BLaER1 (cell line): ENCODE measurements around the gene ETV6.

Experiments
- H3K27ac ChIP-seq: shearing (Covaris generic); formaldehyde crosslinking; 2 replicates; pipeline ENCODE4 v1.8.1; 2022
- H3K27me3 ChIP-seq: shearing (Covaris generic); formaldehyde crosslinking; 2 replicates; pipeline ENCODE4 v1.8.1; 2022
- H3K36me3 ChIP-seq: shearing (Covaris generic); formaldehyde crosslinking; 2 replicates; pipeline ENCODE4 v1.8.1; 2022
- H3K4me1 ChIP-seq: shearing (Covaris generic); formaldehyde crosslinking; 2 replicates; pipeline ENCODE4 v1.8.1; 2022
- H3K4me2 ChIP-seq: shearing (Covaris generic); formaldehyde crosslinking; 2 replicates; pipeline ENCODE4 v1.8.1; 2022
- H3K4me3 ChIP-seq: shearing (Covaris generic); formaldehyde crosslinking; 2 replicates; pipeline ENCODE4 v1.8.1; 2022
- H3K9ac ChIP-seq: shearing (Covaris generic); formaldehyde crosslinking; 2 replicates; pipeline ENCODE4 v1.8.1; 2022
- H3K9me3 ChIP-seq: shearing (Covaris generic); formaldehyde crosslinking; 2 replicates; pipeline ENCODE4 v1.8.1; 2022
- H4K20me1 ChIP-seq: shearing (Covaris generic); formaldehyde crosslinking; 2 replicates; pipeline ENCODE4 v1.8.1; 2022
- Cebpa-rat ChIP-seq: shearing (Covaris generic); IDR thresholded peaks from 2 replicates; pipeline ENCODE4 v1.8.1; 2022

The ETV6 gene

GRCh38 chr12:11807458-11807857 lies 158.0 kb downstream of the ETV6 start:
- H3K27ac ChIP-seq: 0 out of 2 replicates have a peak overlapping the region, but pooled peaks have one; percentile 16
- no peak overlapping the region for H3K9ac ChIP-seq
- H3K9me3 ChIP-seq: peaks cover 5% of the 10 kb centered on the region; the same call in 1 of the 2 replicates
- H4K20me1 ChIP-seq: no peaks in the 10 kb centered on the region
- H3K27me3 ChIP-seq: no peaks in the 10 kb centered on the region
- peak overlapping the region; percentile 36 for H3K4me2 ChIP-seq
- peaks cover 25% of the 10 kb centered on the region for H3K36me3 ChIP-seq
- H3K4me3 ChIP-seq: no peak overlapping the region
- no peak for TF ChIP-seq Cebpa-rat
- H3K4me1 ChIP-seq: peaks cover 56% of the 10 kb centered on the region

DNA sequence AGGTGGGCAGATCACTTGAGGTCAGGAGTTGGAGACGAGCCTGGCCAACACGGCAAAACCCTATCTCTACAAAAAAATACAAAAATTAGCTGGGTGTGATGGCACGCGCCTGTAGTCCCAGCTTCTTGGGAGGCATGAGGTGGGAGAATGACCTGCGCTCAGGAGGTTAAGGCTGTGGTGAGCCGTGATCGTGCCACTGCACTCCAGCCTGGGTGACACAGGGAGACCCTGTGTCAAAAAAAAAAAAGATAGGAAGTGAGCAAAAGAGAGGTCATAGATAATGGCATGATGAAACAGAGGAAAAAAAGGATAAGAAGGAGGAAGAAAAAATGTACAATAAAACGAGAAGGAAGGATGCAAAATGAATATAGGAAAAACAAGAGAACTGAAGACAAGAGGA lies 159.5 kb downstream of the ETV6 start:
- no peak for TF ChIP-seq Cebpa-rat
- H3K4me1 ChIP-seq: peaks cover 67% of the 10 kb centered on the region

GRCh38 chr12:11810206-11810545 lies 160.7 kb downstream of the ETV6 start:
- Histone ChIP-seq H3K4me1 (peaks cover 75% of the 10 kb centered on the region), H3K4me3 (no peak overlapping the region), H3K27me3 (no peaks in the 10 kb centered on the region), H3K9ac (no peak overlapping the region), H4K20me1 (no peaks in the 10 kb centered on the region), H3K27ac (no peak overlapping the region), H3K36me3 (peaks cover 9% of the 10 kb centered on the region), H3K9me3 (no peaks in the 10 kb centered on the region), H3K4me2 (peak overlapping the region; percentile 12)
- no peak for TF ChIP-seq Cebpa-rat

More for the DNA sequence above, 159.5 kb downstream of the ETV6 start:
- Histone ChIP-seq H3K9me3 (no peaks in the 10 kb centered on the region), H4K20me1 (no peaks in the 10 kb centered on the region), H3K4me2 (no peak overlapping the region), H3K9ac (no peak overlapping the region), H3K36me3 (peaks cover 19% of the 10 kb centered on the region), H3K27ac (no peak overlapping the region), H3K4me3 (no peak overlapping the region), H3K27me3 (no peaks in the 10 kb centered on the region)

GRCh38 chr12:11811008-11811407 lies 161.5 kb downstream of the ETV6 start:
- no peak overlapping the region for H3K9ac ChIP-seq
- H3K27me3 ChIP-seq: no peaks in the 10 kb centered on the region

GRCh38 chr12:11812241-11812585 lies 162.7 kb downstream of the ETV6 start:
- Histone ChIP-seq H3K36me3 (0 out of 2 replicates have a peak, but pooled peaks cover 12% of the 10 kb centered on the region), H3K9me3 (no peaks in the 10 kb centered on the region), H3K4me1 (peaks cover 67% of the 10 kb centered on the region), H3K4me3 (peak overlapping the region; percentile 63), H3K4me2 (peak overlapping the region; percentile 97), H3K27ac (peak overlapping the region; percentile 92), H3K9ac (peak overlapping the region; percentile 82), H3K27me3 (no peaks in the 10 kb centered on the region), H4K20me1 (no peaks in the 10 kb centered on the region)
- no peak for TF ChIP-seq Cebpa-rat

More at GRCh38 chr12:11811008-11811407, 161.5 kb downstream of the ETV6 start:
- H3K4me3 ChIP-seq: no peak overlapping the region
- peak overlapping the region; percentile 97 for H3K4me2 ChIP-seq
- H3K27ac ChIP-seq: peak overlapping the region; percentile 92
- no peaks in the 10 kb centered on the region for H3K9me3 ChIP-seq
- no peaks in the 10 kb centered on the region for H4K20me1 ChIP-seq
- H3K4me1 ChIP-seq: peaks cover 77% of the 10 kb centered on the region
- H3K36me3 ChIP-seq: peaks cover 9% of the 10 kb centered on the region; the same call in 1 of the 2 replicates
- TF ChIP-seq Cebpa-rat: no peak

DNA sequence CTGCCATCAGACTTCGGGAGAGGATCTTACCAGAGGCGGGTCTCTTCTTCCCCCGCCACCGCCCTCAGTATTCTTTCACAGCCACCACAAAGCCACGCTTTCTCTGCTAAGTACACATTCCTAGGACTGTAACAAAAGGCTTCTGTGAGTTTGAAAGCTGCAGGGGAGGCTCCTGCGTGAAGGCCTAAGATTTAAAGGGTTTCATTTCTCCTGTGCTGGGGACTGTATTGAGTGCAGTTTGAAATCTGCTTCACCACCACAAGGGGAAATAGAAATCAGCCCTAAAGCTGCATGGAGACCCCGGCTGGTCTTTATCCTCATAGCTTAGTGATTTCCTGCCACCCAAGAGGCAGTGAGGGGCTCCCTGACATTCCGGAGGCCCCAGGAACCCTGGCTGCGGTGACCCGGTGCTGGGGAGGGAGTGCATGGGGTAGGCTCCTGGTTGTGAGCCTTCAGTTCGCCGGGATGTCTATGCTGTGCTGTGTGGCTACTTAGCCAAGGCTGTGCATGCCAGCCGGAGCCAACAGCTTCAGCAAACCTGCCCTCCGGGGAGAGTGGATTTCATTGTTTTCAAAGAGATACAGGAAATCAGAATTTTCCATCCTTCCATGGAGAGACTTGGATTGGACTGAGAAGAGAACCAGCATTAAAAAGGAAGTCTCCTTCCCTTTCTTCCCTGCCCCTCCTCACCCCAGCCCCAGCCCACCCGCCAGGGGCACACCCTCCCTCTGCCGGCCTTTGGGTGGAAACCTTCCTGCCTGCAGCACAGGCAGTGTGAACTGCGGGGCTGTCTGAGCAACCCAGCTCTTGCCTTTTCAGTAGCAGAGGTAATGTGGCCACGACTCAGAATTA lies 163.3 kb downstream of the ETV6 start:
- Histone ChIP-seq H3K27ac (peak overlapping the region; percentile 92), H3K4me1 (peaks cover 61% of the 10 kb centered on the region), H3K9ac (peak overlapping the region; percentile 82), H3K27me3 (no peaks in the 10 kb centered on the region), H4K20me1 (no peaks in the 10 kb centered on the region), H3K4me3 (peak overlapping the region; percentile 63), H3K36me3 (0 out of 2 replicates have a peak, but pooled peaks cover 16% of the 10 kb centered on the region), H3K4me2 (peak overlapping the region; percentile 97), H3K9me3 (no peaks in the 10 kb centered on the region)
- TF ChIP-seq Cebpa-rat: no peak

DNA sequence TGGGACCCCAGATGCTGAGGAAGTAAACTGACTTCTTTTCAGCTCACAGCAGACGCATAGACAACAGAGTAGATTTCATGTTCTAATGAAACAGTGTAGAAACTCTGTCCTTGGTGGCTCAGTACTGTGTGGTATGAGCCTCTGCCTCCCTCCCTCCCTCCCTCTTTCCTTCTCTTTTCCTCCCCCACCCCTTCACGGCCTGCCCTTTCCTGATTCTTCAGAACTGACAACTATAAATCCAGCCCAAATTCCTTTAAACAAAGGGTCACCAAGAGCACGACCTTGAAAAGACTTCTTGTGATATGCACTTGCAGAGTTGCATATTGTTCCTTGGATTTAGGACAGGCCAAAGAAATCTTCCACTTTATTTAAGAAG lies 164.0 kb downstream of the ETV6 start:
- no peak for TF ChIP-seq Cebpa-rat
- Histone ChIP-seq H3K4me3 (peak overlapping the region; percentile 63; the same call in 1 of the 2 replicates), H3K4me2 (peak overlapping the region; percentile 97), H3K9ac (peak overlapping the region; percentile 82), H3K36me3 (0 out of 2 replicates have a peak, but pooled peaks cover 17% of the 10 kb centered on the region), H4K20me1 (no peaks in the 10 kb centered on the region), H3K9me3 (no peaks in the 10 kb centered on the region), H3K27ac (peak overlapping the region; percentile 92), H3K4me1 (peaks cover 60% of the 10 kb centered on the region), H3K27me3 (no peaks in the 10 kb centered on the region)

DNA sequence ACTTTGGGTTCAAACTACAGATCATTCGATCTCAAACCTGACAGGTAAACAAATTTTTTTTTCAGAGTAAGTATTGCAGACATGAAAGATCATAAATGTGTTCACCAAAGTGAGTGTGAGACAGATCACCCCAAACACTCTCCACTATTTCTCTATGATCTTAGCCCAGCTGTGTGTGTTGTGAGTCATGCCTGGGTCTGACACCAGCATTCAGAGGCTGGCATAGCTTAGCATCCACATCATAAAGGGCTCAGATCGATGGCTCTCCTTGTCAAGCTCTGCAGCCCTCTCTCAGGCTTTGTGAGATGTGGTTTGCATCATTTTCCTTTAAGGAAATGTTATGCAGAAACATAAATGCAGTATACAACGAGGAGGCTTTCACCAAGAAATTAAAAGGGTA lies 164.9 kb downstream of the ETV6 start:
- H3K9me3 ChIP-seq: no peaks in the 10 kb centered on the region
- 0 out of 2 replicates have a peak overlapping the region, but pooled peaks have one; percentile 92 for H3K27ac ChIP-seq
- peaks cover 60% of the 10 kb centered on the region for H3K4me1 ChIP-seq
- TF ChIP-seq Cebpa-rat: no peak
- peak overlapping the region; percentile 97 for H3K4me2 ChIP-seq
- H3K36me3 ChIP-seq: peaks cover 26% of the 10 kb centered on the region
- H3K4me3 ChIP-seq: no peak overlapping the region
- no peaks in the 10 kb centered on the region for H4K20me1 ChIP-seq
- H3K27me3 ChIP-seq: no peaks in the 10 kb centered on the region
- 0 out of 2 replicates have a peak overlapping the region, but pooled peaks have one; percentile 3 for H3K9ac ChIP-seq

DNA sequence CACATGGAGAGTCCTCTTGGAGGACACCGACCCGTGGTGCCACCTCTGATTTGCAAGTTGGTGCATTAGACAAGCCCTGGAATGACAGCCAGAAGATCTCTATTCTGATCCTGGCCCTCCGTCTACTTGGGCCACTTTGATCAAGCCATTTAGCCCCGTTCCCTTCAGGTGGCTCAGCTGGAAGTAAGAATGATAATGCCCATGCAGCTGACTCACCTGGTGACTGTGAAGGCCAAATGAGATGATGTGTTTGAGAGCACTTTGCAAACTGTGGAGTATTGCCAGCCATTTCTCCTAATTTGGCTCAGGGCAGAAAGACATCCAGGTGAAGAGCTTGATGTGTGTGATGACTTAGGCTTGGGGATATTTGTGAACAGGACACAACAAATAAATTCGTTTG lies 165.9 kb downstream of the ETV6 start:
- H3K9ac ChIP-seq: no peak overlapping the region
- H4K20me1 ChIP-seq: no peaks in the 10 kb centered on the region
- no peak overlapping the region for H3K4me3 ChIP-seq
- H3K36me3 ChIP-seq: peaks cover 36% of the 10 kb centered on the region
- no peak overlapping the region for H3K4me2 ChIP-seq
- no peaks in the 10 kb centered on the region for H3K27me3 ChIP-seq
- TF ChIP-seq Cebpa-rat: no peak
- H3K4me1 ChIP-seq: peaks cover 52% of the 10 kb centered on the region
- H3K27ac ChIP-seq: no peak overlapping the region
- H3K9me3 ChIP-seq: no peaks in the 10 kb centered on the region; the same call in 1 of the 2 replicates

DNA sequence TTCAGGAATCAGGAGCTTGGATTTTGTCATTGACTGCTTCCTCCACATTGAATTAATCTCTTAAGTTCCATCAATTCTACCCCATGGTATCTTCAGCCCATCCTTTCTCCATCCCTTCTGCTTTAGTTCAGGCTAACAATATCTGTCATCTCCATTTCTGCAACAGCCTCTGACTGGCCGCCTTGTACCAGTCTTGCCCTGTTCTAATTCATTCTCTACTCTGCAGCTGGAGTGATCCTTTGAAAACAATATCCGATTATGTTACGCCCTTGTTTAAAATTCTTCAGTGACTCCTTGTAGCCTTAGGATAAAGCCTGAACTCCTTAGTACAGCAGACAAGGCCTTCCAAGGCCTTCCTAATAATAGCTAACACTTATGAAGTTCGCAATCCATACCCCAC lies 170.2 kb downstream of the ETV6 start:
- H3K27ac ChIP-seq: no peak overlapping the region

More for the DNA sequence above, 170.2 kb downstream of the ETV6 start:
- Histone ChIP-seq H3K4me2 (no peak overlapping the region), H4K20me1 (no peaks in the 10 kb centered on the region), H3K36me3 (peaks cover 60% of the 10 kb centered on the region), H3K9me3 (peaks cover 10% of the 10 kb centered on the region), H3K9ac (no peak overlapping the region), H3K27me3 (no peaks in the 10 kb centered on the region), H3K4me3 (no peak overlapping the region), H3K4me1 (peaks cover 50% of the 10 kb centered on the region)
- no peak for TF ChIP-seq Cebpa-rat
